Heart left ventricle (tissue), 16 donors: Measurements from ENCODE around the gene ASRGL1. TPM values are rescaled to one million over a fixed set of nuclear protein-coding genes. Genes with fewer than 3 reads are reported as not detected.
"Not testable (repeated sequence)": the region's sequence is repeated elsewhere in the genome, so short reads cannot be mapped to it uniquely, and the experiment has no call there.

Experiments
- ATAC-seq, 4 donors: fragments of 200-7000 bp; cut with Tn5 transposase; one replicate each; pipeline ENCODE4 v1.9.1; 2020 to 2022; ENCODE audit warnings: moderate library complexity in 4 of 4, mild to moderate bottlenecking in 3 of 4, moderate number of reproducible peaks in 1 of 4
- DNase-seq, 5 donors: peaks; one replicate each; pipeline ENCODE4 v3.0.0-alpha.2; 2020
- H3K27ac ChIP-seq, 12 donors: fragments of 200-600 bp; sonication (generic) in 4 of 12; one replicate each; pipeline versions ENCODE4 v1.5.0 to v1.8.0; 2016 to 2022; ENCODE audit warnings: mild to moderate bottlenecking in 2 of 12
- H3K27me3 ChIP-seq, 9 donors: fragments of 200-600 bp; sonication (generic) in 2 of 9; one replicate each; pipeline versions ENCODE4 v1.5.1 to v1.8.0; 2016 to 2022; ENCODE audit warnings: mild to moderate bottlenecking in 3 of 9
- H3K36me3 ChIP-seq, 9 donors: fragments of 200-600 bp; sonication (generic) in 2 of 9; one replicate each; pipeline versions ENCODE4 v1.5.0 to v1.8.0; 2018 to 2022; ENCODE audit warnings: mild to moderate bottlenecking in 2 of 9
- H3K4me1 ChIP-seq, 12 donors: fragments of 200-600 bp; sonication (generic) in 4 of 12; one replicate each; pipeline versions ENCODE4 v1.5.0 to v1.8.0; 2016 to 2022; ENCODE audit warnings: mild to moderate bottlenecking in 3 of 12
- H3K4me3 ChIP-seq, 12 donors: fragments of 200-600 bp; sonication (generic) in 4 of 12; one replicate each; pipeline versions ENCODE4 v1.5.0 to v1.8.0; 2017 to 2022; ENCODE audit warnings: mild to moderate bottlenecking in 9 of 12, moderate library complexity in 4 of 12
- H3K9me3 ChIP-seq, 12 donors: fragments of 200-600 bp; sonication (generic) in 4 of 12; one replicate each; pipeline versions ENCODE4 v1.5.0 to v1.8.0; 2016 to 2022; ENCODE audit warnings: mild to moderate bottlenecking in 1 of 12
- CTCF ChIP-seq, 12 donors: fragments of 200-600 bp; sonication (generic) in 4 of 12; IDR thresholded peaks; one replicate each; pipeline versions ENCODE4 v1.5.0 to v1.8.0; 2018 to 2022; ENCODE audit warnings: antibody characterized with exemption in 12 of 12, mild to moderate bottlenecking in 5 of 12
- POLR2A ChIP-seq, 2 donors: fragments of 450-650 bp; IDR thresholded peaks; one replicate each; pipeline ENCODE4 v1.6.1; 2017; ENCODE audit warnings: antibody characterized with exemption in 2 of 2, mild to moderate bottlenecking in 2 of 2, moderate library complexity in 2 of 2
- whole genome bisulfite sequencing, 4 donors: extraction: QIAGEN DNeasy Blood & Tissue Kit in 2 of 4; methylation state at CpG; one replicate each; pipeline versions ENCODE4 v1.1.5 to v1.1.7; 2013 to 2018; 5-methylcytosine and 5-hydroxymethylcytosine counted together
- intact Hi-C, 10 donors: fragments of 100-400 bp; cut with DNase I; formaldehyde crosslinking; loops; one replicate each; pipeline versions ENCODE4 v1.11.1 to v1.14.2; 2022
- polyA plus RNA-seq, 2 donors: library from polyadenylated mRNA; stranded (reverse); fragments of 200-250 nt; gene quantifications; one replicate each; pipeline ENCODE4 v1.2.3, GENCODE V29; 2013
- total RNA-seq, 9 donors: library from RNA; depleted of rRNA in 2 of 9; stranded (reverse); fragments of >200 nt in 2 of 9; fragmentation: NEBNext Ultra II Directional in 3 of 9; extraction: Animal tissue kit (Norgen Biotek cat#: 25700) in 3 of 9; gene quantifications; one replicate each; pipeline versions ENCODE4 v1.1.0 to v1.2.4, GENCODE V29; 2016 to 2023
- donor health status: ischemic (EF 13 %, LVEDD 7.1; RV severe dilation, severe dysfunction).
- donor health status: healthy with polysubstance abuse.
- donor health status: DM: no; HTN: yes; CAD: no.
- donor health status: DM: no; HTN: no; CAD: no.
- donor health status: ischemic (EF 25% LVEDD 6.9; RV normal size, moderate dysfunction).
- donor health status: ischemic (EF 25% LVEDD 5.7; RV mildly dilated, moderate dysfunction).
- donor health status: healthy.
- donor health status: DM: yes; HTN: yes; CAD: no.
- donor health status: ischemic (EF 35%, LVEDD 5.7; RV mildly dilated, moderate dysfunction).
- donor health status: nonischemic (EF 11% LVEDD 7.7; RV severe dilation, severe dysfunction).
- donor health status: DM: yes; HTN: yes; CAD: no.
- donor health status: PGD.
- donor health status: ischemic (EF 29% LVEDD 5.4; RV normal size, mild dysfunction).
- donor health status: nonischemic (EF 23%, LVEDD 6.1; RV moderate dilation, normal function).

Gene ASRGL1
- total and polyA plus RNA-seq, 11 donors: 1.4 to 13.2 (median 3.2) TPM

DNA sequence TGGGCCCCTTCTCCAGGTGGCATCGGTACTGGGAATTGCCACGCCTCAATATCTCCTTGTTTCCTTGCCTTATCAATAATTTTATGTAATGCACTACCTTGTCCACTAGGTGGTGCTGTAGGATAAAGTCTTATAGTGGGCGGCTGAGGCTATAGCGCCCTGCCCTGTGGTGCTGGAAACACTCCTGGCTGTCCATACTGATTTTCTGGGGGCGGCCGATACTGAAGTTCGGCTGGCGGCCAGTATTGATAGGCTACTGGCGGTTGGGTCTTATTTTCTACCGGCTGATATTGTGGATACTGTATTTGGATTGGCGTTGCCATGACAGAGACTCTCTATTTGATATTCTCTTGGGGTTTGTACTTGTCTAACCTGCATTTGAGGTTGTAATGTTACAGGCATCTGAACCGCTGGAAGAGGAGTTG is 43.6 kb downstream of the ASRGL1 start:
- 2 to 7% (median 5%) methylated on average over 12 of the region's 12 CpGs for WGBS, 4 donors
- ATAC-seq: peak; percentile 64 to 80 (median 78)
- Histone ChIP-seq H3K4me3 (peak overlapping the region in 4 of 12 donors; percentile 6 to 35 (median 25)), H3K4me1 (peaks cover 0 to 12% (median 4%) of the 10 kb centered on the region in 12 donors)
- H3K9me3 ChIP-seq, H3K27ac ChIP-seq, H3K36me3 ChIP-seq, H3K27me3 ChIP-seq: not testable (repeated sequence)
- DNase-seq: peak in 4 of 5 donors; percentile 39 to 55 (median 50)
- TF ChIP-seq CTCF (IDR thresholded peaks at IDR 0.05): peak; percentile 71 to 94 (median 87)
- intact Hi-C loops: loop anchor here in 1 of 10 donors (10.0 kb wide), 1 partner anchor 484 kb away; no protein-coding TSS in a partner anchor

DNA sequence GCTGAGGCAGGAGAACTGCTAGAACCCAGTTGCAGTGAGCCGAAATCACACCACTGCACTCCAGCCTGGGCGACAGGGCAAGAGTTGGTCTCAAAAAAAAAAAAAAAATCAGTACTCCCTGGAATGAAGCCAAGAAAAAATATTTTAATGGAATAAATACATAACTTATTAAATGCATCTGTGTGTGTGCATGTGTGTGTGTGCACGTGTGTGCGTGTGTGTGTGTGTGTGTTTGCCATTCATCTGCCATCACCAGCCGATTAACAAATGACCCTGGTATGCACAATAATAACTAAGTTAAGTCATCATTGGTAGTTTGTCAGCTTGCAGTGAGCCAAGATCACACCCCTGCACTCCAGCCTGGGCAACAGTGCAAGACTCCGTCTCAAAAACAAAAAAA is 46.6 kb downstream of the ASRGL1 start:
- DNase-seq: no peak
- intact Hi-C loops: loop anchor here in 1 of 10 donors (10.0 kb wide), 1 partner anchor 481 kb away; no protein-coding TSS in a partner anchor
- H3K27ac ChIP-seq: no peak overlapping the region
- 72 to 88% (median 83%) methylated on average over 6 of the region's 6 CpGs for WGBS, 4 donors
- H3K36me3 ChIP-seq: no peaks in the 10 kb centered on the region
- no peaks in the 10 kb centered on the region for H3K9me3 ChIP-seq
- H3K4me3 ChIP-seq: no peak overlapping the region
- H3K27me3 ChIP-seq: no peaks in the 10 kb centered on the region
- TF ChIP-seq CTCF (IDR thresholded peaks at IDR 0.05): no peak
- no peak for TF ChIP-seq POLR2A (IDR thresholded peaks at IDR 0.05)
- ATAC-seq: no peak
- peaks cover 0 to 9% (median 2%) of the 10 kb centered on the region in 12 donors for H3K4me1 ChIP-seq

DNA sequence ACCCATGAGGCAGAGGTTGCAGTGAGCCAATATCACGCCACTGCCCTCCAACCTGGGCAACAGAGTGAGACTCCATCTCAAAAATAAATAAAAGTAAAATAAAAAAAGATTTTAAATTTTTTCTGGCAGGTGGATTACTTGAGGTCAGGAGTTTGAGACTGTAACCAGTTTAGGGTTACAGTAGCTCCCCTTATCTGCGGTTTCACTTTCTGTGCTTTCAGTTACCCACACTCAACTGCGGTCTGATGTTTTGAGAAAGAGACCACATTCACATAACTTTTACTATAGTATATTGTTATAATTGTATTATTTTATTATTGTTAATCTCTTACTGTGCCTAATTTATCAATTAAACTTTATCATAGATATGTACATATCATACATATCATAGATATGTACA is 48.8 kb downstream of the ASRGL1 start:
- intact Hi-C loops: loop anchor here in 1 of 10 donors (10.0 kb wide), 1 partner anchor 479 kb away; no protein-coding TSS in a partner anchor
- 88 to 95% (median 91%) methylated on average over 3 of the region's 3 CpGs for WGBS, 4 donors
- not testable (repeated sequence) for H3K27ac ChIP-seq, DNase-seq, H3K4me3 ChIP-seq, H3K36me3 ChIP-seq, ATAC-seq, H3K27me3 ChIP-seq, H3K4me1 ChIP-seq, H3K9me3 ChIP-seq

GRCh38 chr11:62387381-62387780 is 50.1 kb downstream of the ASRGL1 start:
- no peak overlapping the region for H3K4me3 ChIP-seq
- intact Hi-C loops: loop anchor here in 1 of 10 donors (10.0 kb wide), 1 partner anchor 477 kb away; no protein-coding TSS in a partner anchor
- no peaks in the 10 kb centered on the region for H3K36me3 ChIP-seq
- no peak for DNase-seq
- no peak for ATAC-seq
- 88 to 93% (median 92%) methylated on average over 3 of the region's 3 CpGs for WGBS, 4 donors
- no peaks in the 10 kb centered on the region for H3K9me3 ChIP-seq
- no peak overlapping the region for H3K27ac ChIP-seq
- H3K27me3 ChIP-seq: no peaks in the 10 kb centered on the region
- no peak for TF ChIP-seq POLR2A (IDR thresholded peaks at IDR 0.05)
- no peak for TF ChIP-seq CTCF (IDR thresholded peaks at IDR 0.05)
- H3K4me1 ChIP-seq: no peaks in the 10 kb centered on the region

DNA sequence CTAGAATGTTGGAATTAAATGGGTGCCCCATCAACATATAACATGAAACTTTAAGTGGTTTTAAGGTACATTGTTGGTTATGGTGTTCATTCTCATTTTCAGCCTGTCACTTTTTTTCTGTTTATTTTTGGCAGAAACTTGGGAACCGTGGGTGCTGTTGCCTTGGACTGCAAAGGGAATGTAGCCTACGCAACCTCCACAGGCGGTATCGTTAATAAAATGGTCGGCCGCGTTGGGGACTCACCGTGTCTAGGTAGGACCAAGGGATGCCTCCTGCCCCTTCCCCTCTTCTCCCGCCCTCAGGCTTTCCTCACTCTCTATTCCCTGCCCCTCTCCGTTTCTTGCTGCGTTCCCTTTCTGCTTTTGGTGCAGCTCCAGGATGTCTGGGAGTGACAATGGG is 51.8 kb downstream of the ASRGL1 start:
- intact Hi-C loops: loop anchor here in 1 of 10 donors (10.0 kb wide), 1 partner anchor 476 kb away; no protein-coding TSS in a partner anchor
- H3K27me3 ChIP-seq: no peaks in the 10 kb centered on the region
- 83 to 86% (median 83%) methylated on average over 11 of the region's 11 CpGs for WGBS, 4 donors
- TF ChIP-seq POLR2A (IDR thresholded peaks at IDR 0.05): no peak
- no peak for TF ChIP-seq CTCF (IDR thresholded peaks at IDR 0.05)
- no peaks in the 10 kb centered on the region for H3K4me1 ChIP-seq
- H3K27ac ChIP-seq: no peak overlapping the region
- no peaks in the 10 kb centered on the region for H3K36me3 ChIP-seq
- ATAC-seq (no peak), DNase-seq (no peak)
- H3K4me3 ChIP-seq: no peak overlapping the region
- no peaks in the 10 kb centered on the region for H3K9me3 ChIP-seq
